K562 (cell line): ENCODE measurements around the gene GNB2. TPM values are rescaled to one million over a fixed set of nuclear protein-coding genes. Genes with fewer than 3 reads are reported as not detected.

Experiments used
- ADNP ChIP-seq: fragments of 200-800 bp; sonication (Bioruptor generic); IDR thresholded peaks from 2 replicates; pipeline ENCODE4 v1.6.1; 2016; ENCODE audit warnings: missing genetic modification characterization, missing compliant biosample characterization
- E2F3 ChIP-seq: fragments of 250-450 bp; sonication (Bioruptor Pico); IDR thresholded peaks from 2 replicates; pipeline ENCODE4 v1.4.0; 2020; ENCODE audit warnings: mild to moderate bottlenecking
- EHMT2 ChIP-seq: fragments of 450-650 bp; IDR thresholded peaks from 2 replicates; pipeline ENCODE4 v1.6.1; 2018; ENCODE audit warnings: antibody characterized with exemption
- FOXK2 ChIP-seq, 2 experiments: fragments of 450-650 bp; IDR thresholded peaks in 1 of 2; conservative IDR thresholded peaks in 1 of 2; 2 replicates each; pipeline ENCODE4 v1.6.1; 2016; ENCODE audit warnings: low read depth in 2 of 2, mild to moderate bottlenecking in 1 of 2
- IRF2 ChIP-seq: sonication (generic); formaldehyde crosslinking; IDR thresholded peaks from 2 replicates; pipeline ENCODE4 v1.8.1; 2022; ENCODE audit warnings: mild to moderate bottlenecking, missing genetic modification reagents
- JUN ChIP-seq, 2 experiments: sonication (generic) in 1 of 2; formaldehyde crosslinking in 1 of 2; IDR thresholded peaks; 2 replicates each; pipeline versions ENCODE4 v1.6.1 to v1.8.0; 2012 to 2022; ENCODE audit warnings: borderline replicate concordance in 2 of 2, mild to moderate bottlenecking in 2 of 2, improper control_type of control experiment in 1 of 2, low read depth in 1 of 2, low read length in 1 of 2, missing genetic modification reagents in 1 of 2
- MTA1 ChIP-seq: fragments of 450-650 bp; IDR thresholded peaks from 2 replicates; pipeline ENCODE4 v1.6.1; 2017; ENCODE audit warnings: borderline replicate concordance
- MYC ChIP-seq, 2 experiments: fragments of 250-450 bp in 1 of 2; sonication (Bioruptor Pico) in 1 of 2; IDR thresholded peaks; 2 replicates each; pipeline versions ENCODE4 v1.5.1 to v1.6.1; 2012 to 2021; ENCODE audit warnings: low read depth in 2 of 2, borderline replicate concordance in 1 of 2, improper control_type of control experiment in 1 of 2, low read length in 1 of 2, mild to moderate bottlenecking in 1 of 2, moderate library complexity in 1 of 2
- NFIC ChIP-seq: fragments of 450-650 bp; IDR thresholded peaks from 2 replicates; pipeline ENCODE4 v1.6.1; 2017; ENCODE audit warnings: mild to moderate bottlenecking, inconsistent platforms
- PRMT5 ChIP-seq: sonication (generic); formaldehyde crosslinking; IDR thresholded peaks from 2 replicates; pipeline ENCODE4 v1.5.0; 2020; ENCODE audit warnings: missing genetic modification reagents
- PYGO2 ChIP-seq: fragments of 450-650 bp; IDR thresholded peaks from 2 replicates; pipeline ENCODE4 v1.6.1; 2016; ENCODE audit warnings: mild to moderate bottlenecking, missing genetic modification characterization, moderate library complexity, missing compliant biosample characterization
- SAP30 ChIP-seq: fragments of 200-600 bp; sonication (generic); IDR thresholded peaks from 2 replicates; pipeline ENCODE4 v1.6.1; 2012; ENCODE audit warnings: borderline replicate concordance, low read depth, mild to moderate bottlenecking, moderate library complexity, low read length, control low read depth, inconsistent platforms; ENCODE audit not compliant: insufficient read depth, poor library complexity, severe bottlenecking
- STAT5A ChIP-seq: IDR thresholded peaks from 2 replicates; pipeline ENCODE4 v1.6.1; 2012; ENCODE audit warnings: low read length, inconsistent platforms, borderline replicate concordance
- SUPT5H ChIP-seq: fragments of 450-650 bp; IDR thresholded peaks from 2 replicates; pipeline ENCODE4 v1.6.1; 2016
- ZNF146 ChIP-seq: IDR thresholded peaks from one replicate; pipeline ENCODE4 v1.6.1; 2018; ENCODE audit warnings: missing compliant biosample characterization; ENCODE audit not compliant: unreplicated experiment
- ZNF3 ChIP-seq: fragments of 250-450 bp; sonication (Bioruptor Pico); IDR thresholded peaks from 2 replicates; pipeline ENCODE4 v1.5.0; 2021; ENCODE audit warnings: mild to moderate bottlenecking, moderate library complexity
- ZNF384 ChIP-seq: IDR thresholded peaks from 2 replicates; pipeline ENCODE4 v1.6.1; 2012; ENCODE audit warnings: low read depth, low read length, improper control_type of control experiment
- polyA plus RNA-seq, 8 experiments: library from polyadenylated mRNA; depleted of rRNA in 4 of 8; stranded (reverse) in 5 of 8; unstranded in 3 of 8; fragments of >200 nt; fragmentation: Nextera tagmentation in 2 of 8; fragmentation: Illumina TruSeq in 1 of 8; extraction: Ambion mirVana in 2 of 8; extraction: Trizol in 1 of 8; gene quantifications; 2 replicates each; pipeline versions ENCODE4 v1.2.1 to v1.2.3, GENCODE V29; 2011 to 2014; ENCODE audit warnings: inconsistent platforms in 1 of 8, missing spikeins in 1 of 8
- total RNA-seq, 7 experiments: library from RNA; depleted of rRNA in 6 of 7; stranded (reverse); fragments of >200 nt in 6 of 7; fragmentation: Illumina TruSeq in 2 of 7; extraction: Trizol in 2 of 7; gene quantifications; 2 replicates each; pipeline versions ENCODE4 v1.2.1 to v1.2.3, GENCODE V29; 2011 to 2021; ENCODE audit warnings: low replicate concordance in 1 of 7
- TF ChIP-seq, protein P1 (sequence below): IDR thresholded peaks from 2 replicates; pipeline ENCODE4 v1.6.1; 2014; ENCODE audit warnings: antibody characterized with exemption
- TF ChIP-seq, protein P2 (sequence below), 3 experiments: fragments of 200-800 bp in 1 of 3; sonication (Bioruptor generic) in 1 of 3; sonication (generic) in 1 of 3; formaldehyde crosslinking in 1 of 3; IDR thresholded peaks; 2 replicates each; pipeline versions ENCODE4 v1.6.1 to v1.8.0; 2016 to 2022; ENCODE audit warnings: mild to moderate bottlenecking in 2 of 3, missing compliant biosample characterization in 2 of 3, missing genetic modification characterization in 2 of 3, missing genetic modification reagents in 1 of 3
- TF ChIP-seq, protein P3 (sequence below): conservative IDR thresholded peaks from 2 replicates; pipeline ENCODE4 v1.6.1; 2011; ENCODE audit warnings: low read depth, mild to moderate bottlenecking, low read length; ENCODE audit not compliant: control insufficient read depth

GNB2 gene
- total and polyA plus RNA-seq, 9 of the 15 experiments (the other 6 are each of a cell fraction or from before 2014, with no cell fraction given) = 0.65 to 320 (median 104) TPM

DNA sequence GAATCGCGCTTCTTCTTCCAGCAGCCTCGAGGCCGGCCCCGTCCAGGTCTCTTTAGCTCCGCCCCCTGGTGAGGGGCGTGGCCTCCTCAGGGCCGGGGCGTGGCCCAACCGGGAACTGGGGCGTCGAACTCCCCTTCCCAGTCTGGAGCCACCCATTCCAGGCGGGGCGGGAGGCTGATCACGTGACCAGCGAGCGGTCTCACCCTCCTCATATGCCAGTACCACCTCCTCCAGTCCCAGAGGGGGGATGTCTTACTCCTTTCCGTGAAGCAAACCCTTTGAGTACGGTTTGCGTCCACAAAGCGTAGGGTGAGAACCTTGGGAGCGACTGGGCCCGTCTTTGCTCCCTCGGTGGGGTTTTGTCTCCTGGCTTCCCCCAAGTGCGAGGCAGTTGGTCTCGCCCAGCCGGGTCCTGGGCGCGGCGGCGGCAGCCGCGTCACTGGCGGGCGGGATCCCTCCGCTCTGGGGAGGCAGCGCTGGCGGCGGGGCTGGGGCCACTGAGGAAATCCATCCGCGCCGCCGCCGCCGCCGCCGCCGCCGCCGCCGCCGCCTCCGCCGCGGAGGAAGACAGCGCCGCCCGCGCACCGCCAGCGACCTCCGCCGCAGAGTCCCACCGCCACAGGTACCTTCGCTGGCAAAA, at the start of gene GNB2 (continued):
- peak; percentile 70 for TF ChIP-seq MYC (IDR thresholded peaks at IDR 0.05; ENCODE audit: low read depth, low read length)
- no peak for TF ChIP-seq MYC (CRISPR knock-in tag; IDR thresholded peaks at IDR 0.05; ENCODE audit: borderline replicate concordance, low read depth)
- TF ChIP-seq FOXK2 (conservative IDR thresholded peaks at IDR 0.05 in 1 of 2, IDR thresholded peaks at IDR 0.05 in 1 of 2; ENCODE audit: low read depth in 2 of 2) = peak in 1 of 2 experiments; percentile 100; a peak in 2 of 4 replicates
- TF ChIP-seq SAP30 = no peak
- TF ChIP-seq ZNF146 (CRISPR knock-in tag) = no peak
- TF ChIP-seq PYGO2 (tag) = no peak
- TF ChIP-seq, protein P1, sequence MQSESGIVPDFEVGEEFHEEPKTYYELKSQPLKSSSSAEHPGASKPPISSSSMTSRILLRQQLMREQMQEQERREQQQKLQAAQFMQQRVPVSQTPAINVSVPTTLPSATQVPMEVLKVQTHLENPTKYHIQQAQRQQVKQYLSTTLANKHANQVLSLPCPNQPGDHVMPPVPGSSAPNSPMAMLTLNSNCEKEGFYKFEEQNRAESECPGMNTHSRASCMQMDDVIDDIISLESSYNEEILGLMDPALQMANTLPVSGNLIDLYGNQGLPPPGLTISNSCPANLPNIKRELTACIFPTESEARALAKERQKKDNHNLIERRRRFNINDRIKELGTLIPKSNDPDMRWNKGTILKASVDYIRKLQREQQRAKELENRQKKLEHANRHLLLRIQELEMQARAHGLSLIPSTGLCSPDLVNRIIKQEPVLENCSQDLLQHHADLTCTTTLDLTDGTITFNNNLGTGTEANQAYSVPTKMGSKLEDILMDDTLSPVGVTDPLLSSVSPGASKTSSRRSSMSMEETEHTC = peak; percentile 85
- peak; percentile 59; the same call in 1 of the 2 replicates for TF ChIP-seq JUN (IDR thresholded peaks at IDR 0.05; ENCODE audit: borderline replicate concordance, low read depth, low read length)
- 0 out of 2 replicates have a peak, but pooled peaks have one; percentile 12 for TF ChIP-seq JUN (CRISPR knock-in tag; IDR thresholded peaks at IDR 0.05; ENCODE audit: borderline replicate concordance)
- TF ChIP-seq, protein P2, sequence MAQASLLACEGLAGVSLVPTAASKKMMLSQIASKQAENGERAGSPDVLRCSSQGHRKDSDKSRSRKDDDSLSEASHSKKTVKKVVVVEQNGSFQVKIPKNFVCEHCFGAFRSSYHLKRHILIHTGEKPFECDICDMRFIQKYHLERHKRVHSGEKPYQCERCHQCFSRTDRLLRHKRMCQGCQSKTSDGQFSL (CRISPR knock-in tag; IDR thresholded peaks at IDR 0.05) = no peak
- TF ChIP-seq, protein P2 (tag; IDR thresholded peaks at IDR 0.05) = no peak
- TF ChIP-seq MTA1 = peak; percentile 59; the same call in 1 of the 2 replicates
- peak; percentile 49; the same call in 1 of the 2 replicates for TF ChIP-seq STAT5A
- no peak for TF ChIP-seq EHMT2
- no peak for TF ChIP-seq IRF2 (CRISPR knock-in tag)
- TF ChIP-seq ZNF384 = no peak
- no peak for TF ChIP-seq ADNP (tag)
- TF ChIP-seq ZNF3 (CRISPR knock-in tag) = no peak
- TF ChIP-seq E2F3 (CRISPR knock-in tag) = peak; percentile 74; the same call in 1 of the 2 replicates
- TF ChIP-seq SUPT5H = 0 out of 2 replicates have a peak, but pooled peaks have one; percentile 1
- TF ChIP-seq PRMT5 (CRISPR knock-in tag) = no peak
- no peak for TF ChIP-seq NFIC
- TF ChIP-seq, protein P3, sequence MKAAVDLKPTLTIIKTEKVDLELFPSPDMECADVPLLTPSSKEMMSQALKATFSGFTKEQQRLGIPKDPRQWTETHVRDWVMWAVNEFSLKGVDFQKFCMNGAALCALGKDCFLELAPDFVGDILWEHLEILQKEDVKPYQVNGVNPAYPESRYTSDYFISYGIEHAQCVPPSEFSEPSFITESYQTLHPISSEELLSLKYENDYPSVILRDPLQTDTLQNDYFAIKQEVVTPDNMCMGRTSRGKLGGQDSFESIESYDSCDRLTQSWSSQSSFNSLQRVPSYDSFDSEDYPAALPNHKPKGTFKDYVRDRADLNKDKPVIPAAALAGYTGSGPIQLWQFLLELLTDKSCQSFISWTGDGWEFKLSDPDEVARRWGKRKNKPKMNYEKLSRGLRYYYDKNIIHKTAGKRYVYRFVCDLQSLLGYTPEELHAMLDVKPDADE = peak; percentile 90; the same call in 1 of the 2 replicates
